K562 (cell line): ENCODE measurements around the gene PTGER3.

Experiments used
- MTA2 ChIP-seq: fragments of 450-650 bp; IDR thresholded peaks from 2 replicates; pipeline ENCODE4 v1.6.1; 2016; ENCODE audit warnings: low read depth
- TCF7 ChIP-seq: sonication (generic); IDR thresholded peaks from 2 replicates; pipeline ENCODE4 v1.6.1; 2016; ENCODE audit warnings: antibody characterized with exemption, borderline replicate concordance
- TF ChIP-seq, protein P1 (sequence below), 3 experiments: IDR thresholded peaks in 2 of 3; conservative IDR thresholded peaks in 1 of 3; 2 replicates each; pipeline ENCODE4 v1.5.1; 2011 to 2012; ENCODE audit warnings: low read length in 3 of 3, mild to moderate bottlenecking in 3 of 3, control low read depth in 2 of 3, improper control_type of control experiment in 1 of 3, inconsistent platforms in 1 of 3, low read depth in 1 of 3, mixed read lengths in 1 of 3, moderate library complexity in 1 of 3; ENCODE audit not compliant: insufficient read depth in 2 of 3

DNA sequence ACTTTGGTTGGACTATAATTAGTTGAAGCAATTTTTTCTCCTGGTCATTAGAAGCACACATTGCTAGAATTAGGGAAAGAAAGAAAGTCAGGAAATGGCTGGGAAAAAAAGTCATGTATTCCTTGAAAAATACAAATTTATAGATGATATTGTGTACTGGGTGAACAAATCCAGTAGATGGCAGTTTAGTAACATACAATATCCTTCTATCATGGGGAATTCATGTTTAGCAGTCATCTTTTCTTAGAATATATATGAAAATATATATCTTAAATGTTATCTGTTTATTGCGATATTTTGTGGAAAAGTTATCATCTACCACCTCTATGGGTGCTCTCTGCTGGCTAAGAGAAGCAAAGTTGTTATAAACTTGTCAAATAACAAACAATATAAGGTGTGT, 46.3 kb upstream of the PTGER3 start:
- TF ChIP-seq, protein P1, sequence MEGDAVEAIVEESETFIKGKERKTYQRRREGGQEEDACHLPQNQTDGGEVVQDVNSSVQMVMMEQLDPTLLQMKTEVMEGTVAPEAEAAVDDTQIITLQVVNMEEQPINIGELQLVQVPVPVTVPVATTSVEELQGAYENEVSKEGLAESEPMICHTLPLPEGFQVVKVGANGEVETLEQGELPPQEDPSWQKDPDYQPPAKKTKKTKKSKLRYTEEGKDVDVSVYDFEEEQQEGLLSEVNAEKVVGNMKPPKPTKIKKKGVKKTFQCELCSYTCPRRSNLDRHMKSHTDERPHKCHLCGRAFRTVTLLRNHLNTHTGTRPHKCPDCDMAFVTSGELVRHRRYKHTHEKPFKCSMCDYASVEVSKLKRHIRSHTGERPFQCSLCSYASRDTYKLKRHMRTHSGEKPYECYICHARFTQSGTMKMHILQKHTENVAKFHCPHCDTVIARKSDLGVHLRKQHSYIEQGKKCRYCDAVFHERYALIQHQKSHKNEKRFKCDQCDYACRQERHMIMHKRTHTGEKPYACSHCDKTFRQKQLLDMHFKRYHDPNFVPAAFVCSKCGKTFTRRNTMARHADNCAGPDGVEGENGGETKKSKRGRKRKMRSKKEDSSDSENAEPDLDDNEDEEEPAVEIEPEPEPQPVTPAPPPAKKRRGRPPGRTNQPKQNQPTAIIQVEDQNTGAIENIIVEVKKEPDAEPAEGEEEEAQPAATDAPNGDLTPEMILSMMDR (IDR thresholded peaks at IDR 0.05 in 2 of 3, conservative IDR thresholded peaks at IDR 0.05 in 1 of 3; ENCODE audit: insufficient read depth in 2 of 3, low read depth in 1 of 3, low read length in 3 of 3), result peak in 2 of 3 experiments; percentile 16 to 61; a peak in 4 of 6 replicates
- no peak for TF ChIP-seq TCF7
- no peak for TF ChIP-seq MTA2
